ENCODE results near the gene FBLN1.

FBLN1 gene

GRCh38 chr22:45564349-45565030 is 61.8 kb downstream of the FBLN1 start:
- H3K4me3 ChIP-seq (ENCODE audit: low read length, poor library complexity, severe bottlenecking) = no peak overlapping the region
- H3K27me3 ChIP-seq (ENCODE audit: insufficient read depth, low read length, poor library complexity, severe bottlenecking) = no peaks in the 10 kb centered on the region
- no peaks in the 10 kb centered on the region for H3K79me2 ChIP-seq (ENCODE audit: insufficient read depth, low read length)
- H3K9me3 ChIP-seq (ENCODE audit: insufficient read depth, low read depth, low read length) = no peaks in the 10 kb centered on the region
- no peaks in the 10 kb centered on the region for H3K36me3 ChIP-seq (ENCODE audit: insufficient read depth, low read length)
- H2AFZ ChIP-seq (ENCODE audit: low read length) = no peak overlapping the region
- H4K20me1 ChIP-seq (ENCODE audit: insufficient read depth, low read length, poor library complexity, severe bottlenecking) = no peaks in the 10 kb centered on the region
- no peak for TF ChIP-seq EZH2phosphoT487 (IDR thresholded peaks at IDR 0.05; ENCODE audit: borderline replicate concordance)
- TF ChIP-seq CTCF (conservative IDR thresholded peaks at IDR 0.05; ENCODE audit: low read length) = no peak
- no peak overlapping the region for H3K4me2 ChIP-seq (ENCODE audit: low read depth, low read length, poor library complexity, severe bottlenecking)
- H3K9me2 ChIP-seq (replicated peaks; ENCODE audit: low read depth, low read length) = no peaks in the 10 kb centered on the region
- H3F3A ChIP-seq (ENCODE audit: low read depth) = no peaks in the 10 kb centered on the region
- no peaks in the 10 kb centered on the region for H3K4me1 ChIP-seq (ENCODE audit: insufficient read depth, low read length, poor library complexity, severe bottlenecking)
- no peak overlapping the region for H3K9ac ChIP-seq (ENCODE audit: low read depth, low read length, poor library complexity, severe bottlenecking)

- Histone ChIP-seq H3K79me2 (ENCODE audit: insufficient read depth, low read length) (no peaks in the 10 kb centered on the region), H3F3A (ENCODE audit: low read depth) (no peaks in the 10 kb centered on the region), H3K36me3 (ENCODE audit: insufficient read depth, low read length) (no peaks in the 10 kb centered on the region), H3K4me3 (ENCODE audit: low read length, poor library complexity, severe bottlenecking) (no peak overlapping the region), H3K9me3 (ENCODE audit: insufficient read depth, low read depth, low read length) (no peaks in the 10 kb centered on the region), H2AFZ (ENCODE audit: low read length) (no peak overlapping the region), H3K9me2 (replicated peaks; ENCODE audit: low read depth, low read length) (no peaks in the 10 kb centered on the region), H3K4me1 (ENCODE audit: insufficient read depth, low read length, poor library complexity, severe bottlenecking) (no peaks in the 10 kb centered on the region), H4K20me1 (ENCODE audit: insufficient read depth, low read length, poor library complexity, severe bottlenecking) (no peaks in the 10 kb centered on the region), H3K9ac (ENCODE audit: low read depth, low read length, poor library complexity, severe bottlenecking) (no peak overlapping the region), H3K27me3 (ENCODE audit: insufficient read depth, low read length, poor library complexity, severe bottlenecking) (no peaks in the 10 kb centered on the region), H3K4me2 (ENCODE audit: low read depth, low read length, poor library complexity, severe bottlenecking) (no peak overlapping the region)
- TF ChIP-seq EZH2phosphoT487 (IDR thresholded peaks at IDR 0.05; ENCODE audit: borderline replicate concordance) = no peak
These were observed 62.5 kb downstream of the FBLN1 start for GRCh38 chr22:45565171-45565570.

- H4K20me1 ChIP-seq (ENCODE audit: insufficient read depth, low read length, poor library complexity, severe bottlenecking) = no peaks in the 10 kb centered on the region
- H3K9me2 ChIP-seq (replicated peaks; ENCODE audit: low read depth, low read length) = no peaks in the 10 kb centered on the region
- no peak overlapping the region for H3K4me2 ChIP-seq (ENCODE audit: low read depth, low read length, poor library complexity, severe bottlenecking)
- no peak for TF ChIP-seq EZH2phosphoT487 (IDR thresholded peaks at IDR 0.05; ENCODE audit: borderline replicate concordance)
- TF ChIP-seq CTCF (conservative IDR thresholded peaks at IDR 0.05; ENCODE audit: low read length) = no peak
- H3K27me3 ChIP-seq (ENCODE audit: insufficient read depth, low read length, poor library complexity, severe bottlenecking) = no peaks in the 10 kb centered on the region
- no peaks in the 10 kb centered on the region for H3K4me1 ChIP-seq (ENCODE audit: insufficient read depth, low read length, poor library complexity, severe bottlenecking)
- no peaks in the 10 kb centered on the region for H3F3A ChIP-seq (ENCODE audit: low read depth)
- peaks cover 5% of the 10 kb centered on the region for H3K9me3 ChIP-seq (ENCODE audit: insufficient read depth, low read depth, low read length)
- H2AFZ ChIP-seq (ENCODE audit: low read length) = no peak overlapping the region
- no peaks in the 10 kb centered on the region for H3K36me3 ChIP-seq (ENCODE audit: insufficient read depth, low read length)
- H3K79me2 ChIP-seq (ENCODE audit: insufficient read depth, low read length) = no peaks in the 10 kb centered on the region
- H3K4me3 ChIP-seq (ENCODE audit: low read length, poor library complexity, severe bottlenecking) = no peak overlapping the region
- no peak overlapping the region for H3K9ac ChIP-seq (ENCODE audit: low read depth, low read length, poor library complexity, severe bottlenecking)
These were observed 63.3 kb downstream of the FBLN1 start for GRCh38 chr22:45565973-45566372.

- Histone ChIP-seq H3K9me3 (ENCODE audit: insufficient read depth, low read depth, low read length) (peaks cover 5% of the 10 kb centered on the region), H3K79me2 (ENCODE audit: insufficient read depth, low read length) (no peaks in the 10 kb centered on the region), H3K9me2 (replicated peaks; ENCODE audit: low read depth, low read length) (no peaks in the 10 kb centered on the region), H3K4me3 (ENCODE audit: low read length, poor library complexity, severe bottlenecking) (no peak overlapping the region), H3K9ac (ENCODE audit: low read depth, low read length, poor library complexity, severe bottlenecking) (no peak overlapping the region), H3K4me1 (ENCODE audit: insufficient read depth, low read length, poor library complexity, severe bottlenecking) (no peaks in the 10 kb centered on the region), H3K4me2 (ENCODE audit: low read depth, low read length, poor library complexity, severe bottlenecking) (no peak overlapping the region), H4K20me1 (ENCODE audit: insufficient read depth, low read length, poor library complexity, severe bottlenecking) (no peaks in the 10 kb centered on the region), H3K36me3 (ENCODE audit: insufficient read depth, low read length) (no peaks in the 10 kb centered on the region), H3F3A (ENCODE audit: low read depth) (no peaks in the 10 kb centered on the region), H2AFZ (ENCODE audit: low read length) (no peak overlapping the region), H3K27me3 (ENCODE audit: insufficient read depth, low read length, poor library complexity, severe bottlenecking) (no peaks in the 10 kb centered on the region)
- no peak for TF ChIP-seq CTCF (conservative IDR thresholded peaks at IDR 0.05; ENCODE audit: low read length)
- no peak for TF ChIP-seq EZH2phosphoT487 (IDR thresholded peaks at IDR 0.05; ENCODE audit: borderline replicate concordance)
These were observed 65.5 kb downstream of the FBLN1 start for GRCh38 chr22:45568213-45568612.
